Pancreas (tissue), 10 donors: Measurements from ENCODE around the gene BMPR1A. TPM values are rescaled to one million over a fixed set of nuclear protein-coding genes. Genes with fewer than 3 reads are reported as not detected.

Experiments
- ATAC-seq, 4 donors: fragments of 200-7000 bp; cut with Tn5 transposase; one replicate each; pipeline versions ENCODE4 v1.8.0 to v1.9.1; 2020; ENCODE audit warnings: mild to moderate bottlenecking in 4 of 4, moderate library complexity in 4 of 4
- DNase-seq, 6 donors: peaks; one replicate each; pipeline ENCODE4 v3.0.0-alpha.2; 2020
- FAIRE-seq: peaks from 2 replicates; lab custom pipeline; 2012; peaks lifted over from hg19 to GRCh38; lab: Jason Lieb, UNC
- H3K27ac ChIP-seq, 4 donors: fragments of 200-600 bp; sonication (generic); 1 replicate in 3 of 4; 2 replicates in 1 of 4; pipeline versions ENCODE4 v1.5.0 to v1.8.0; 2020
- H3K27me3 ChIP-seq, 4 donors: fragments of 200-600 bp; one replicate each; pipeline ENCODE4 v1.8.0; 2021
- H3K36me3 ChIP-seq, 3 donors: fragments of 200-600 bp; sonication (generic) in 1 of 3; one replicate each; pipeline versions ENCODE4 v1.5.0 to v1.8.0; 2020 to 2021
- H3K4me1 ChIP-seq, 3 donors: fragments of 200-600 bp; one replicate each; pipeline ENCODE4 v1.8.0; 2021
- H3K4me3 ChIP-seq, 4 donors: fragments of 200-600 bp; sonication (generic) in 2 of 4; one replicate each; pipeline versions ENCODE4 v1.5.0 to v1.8.0; 2020 to 2021
- H3K9me3 ChIP-seq, 4 donors: fragments of 200-600 bp; one replicate each; pipeline ENCODE4 v1.8.0; 2021
- WGBS, 2 donors: extraction: QIAGEN DNeasy Blood & Tissue Kit; methylation state at CpG; one replicate each; pipeline ENCODE4 v1.1.7; 2013; 5-methylcytosine and 5-hydroxymethylcytosine counted together
- intact Hi-C, 3 donors: fragments of 100-400 bp; cut with DNase I; formaldehyde crosslinking; loops; one replicate each; pipeline versions ENCODE4 v1.11.1 to v1.14.2; 2022
- polyA plus RNA-seq, 2 donors: library from polyadenylated mRNA; stranded (reverse); fragments of 200-250 nt; gene quantifications; one replicate each; pipeline ENCODE4 v1.2.3, GENCODE V29; 2013
- total RNA-seq, 6 donors: library from RNA; stranded (reverse); fragmentation: NEBNext Ultra II Directional in 4 of 6; extraction: Animal tissue kit (Norgen Biotek cat#: 25700) in 4 of 6; gene quantifications; one replicate each; pipeline versions ENCODE4 v1.2.1 to v1.2.4, GENCODE V29; 2021 to 2023
- TF ChIP-seq, protein P1 (sequence below), 4 donors: fragments of 200-600 bp; sonication (generic) in 3 of 4; IDR thresholded peaks; one replicate each; pipeline versions ENCODE4 v1.5.0 to v1.8.0; 2021; ENCODE audit warnings: antibody characterized with exemption in 4 of 4
- donor health status: healthy with polysubstance abuse.
- donor health status: DM: no; HTN: no; CAD: no; lungs with moderate emphysema.
- donor health status: DM: no; HTN: no; CAD: no.
- donor health status: control.
- donor health status: control.
- donor health status: Bipolar disorder and iron deficiency.
- donor health status: DM: yes; HTN: yes; CAD: no.
- donor health status: DM: no; HTN: no; CAD: no.
- donor health status: DM: no; HTN: no; CAD: no.
- donor health status: DM: yes; HTN: yes; CAD: no.

BMPR1A gene
- total and polyA plus RNA-seq, 8 donors = 3.5 to 22.3 (median 11.1) TPM

DNA sequence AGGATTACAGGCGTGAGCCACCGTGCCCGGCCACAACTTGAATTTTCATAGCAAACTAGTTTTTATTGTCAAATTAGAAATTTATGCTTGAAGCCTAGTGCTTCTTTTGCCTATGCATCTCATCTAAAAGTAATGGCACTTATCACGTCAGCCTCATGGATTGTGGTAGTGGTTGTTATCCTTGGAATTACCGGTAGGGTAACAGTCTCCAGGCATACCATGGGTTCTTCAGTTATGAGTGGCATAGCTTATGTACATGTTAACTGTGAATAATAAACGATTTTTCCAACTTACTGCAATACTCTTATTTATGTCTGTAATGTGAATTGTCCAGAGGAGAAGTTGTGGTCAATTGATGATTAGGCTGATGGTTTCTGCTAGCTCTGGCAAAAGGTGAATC is 63.1 kb downstream of the BMPR1A start:
- FAIRE-seq (no peak), ATAC-seq (no peak), DNase-seq (no peak)
- intact Hi-C loops = no loop called here
- H3K9me3 ChIP-seq = no peaks in the 10 kb centered on the region
- WGBS, 2 donors = 71 to 92% methylated on average over 6 of the region's 6 CpGs
- TF ChIP-seq, protein P1, sequence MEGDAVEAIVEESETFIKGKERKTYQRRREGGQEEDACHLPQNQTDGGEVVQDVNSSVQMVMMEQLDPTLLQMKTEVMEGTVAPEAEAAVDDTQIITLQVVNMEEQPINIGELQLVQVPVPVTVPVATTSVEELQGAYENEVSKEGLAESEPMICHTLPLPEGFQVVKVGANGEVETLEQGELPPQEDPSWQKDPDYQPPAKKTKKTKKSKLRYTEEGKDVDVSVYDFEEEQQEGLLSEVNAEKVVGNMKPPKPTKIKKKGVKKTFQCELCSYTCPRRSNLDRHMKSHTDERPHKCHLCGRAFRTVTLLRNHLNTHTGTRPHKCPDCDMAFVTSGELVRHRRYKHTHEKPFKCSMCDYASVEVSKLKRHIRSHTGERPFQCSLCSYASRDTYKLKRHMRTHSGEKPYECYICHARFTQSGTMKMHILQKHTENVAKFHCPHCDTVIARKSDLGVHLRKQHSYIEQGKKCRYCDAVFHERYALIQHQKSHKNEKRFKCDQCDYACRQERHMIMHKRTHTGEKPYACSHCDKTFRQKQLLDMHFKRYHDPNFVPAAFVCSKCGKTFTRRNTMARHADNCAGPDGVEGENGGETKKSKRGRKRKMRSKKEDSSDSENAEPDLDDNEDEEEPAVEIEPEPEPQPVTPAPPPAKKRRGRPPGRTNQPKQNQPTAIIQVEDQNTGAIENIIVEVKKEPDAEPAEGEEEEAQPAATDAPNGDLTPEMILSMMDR (IDR thresholded peaks at IDR 0.05) = no peak
- no peaks in the 10 kb centered on the region for H3K27me3 ChIP-seq
- no peaks in the 10 kb centered on the region for H3K36me3 ChIP-seq
- no peak overlapping the region for H3K27ac ChIP-seq
- no peaks in the 10 kb centered on the region for H3K4me1 ChIP-seq
- H3K4me3 ChIP-seq = no peak overlapping the region

DNA sequence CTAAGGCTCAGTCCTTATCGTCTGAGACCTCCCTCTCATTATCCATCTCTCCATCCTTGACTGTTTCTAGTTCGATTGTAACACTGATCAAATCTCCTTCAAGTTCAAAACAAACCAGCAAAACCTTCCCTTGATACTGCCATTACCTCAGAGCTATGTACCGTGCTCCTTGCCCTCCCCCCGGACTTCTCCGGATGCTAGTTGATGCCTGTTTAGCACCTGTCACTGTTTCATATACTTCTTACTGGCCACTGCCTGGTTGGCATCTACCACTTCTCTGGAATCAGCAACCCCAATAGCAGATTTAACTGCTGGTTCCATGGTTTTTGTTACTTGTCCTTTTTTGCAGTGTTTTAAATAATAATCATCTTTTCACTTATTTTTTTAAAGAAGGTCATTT is 64.1 kb downstream of the BMPR1A start:
- H3K4me1 ChIP-seq = no peaks in the 10 kb centered on the region
- FAIRE-seq (no peak), DNase-seq (no peak), ATAC-seq (no peak)
- intact Hi-C loops = no loop called here
- no peaks in the 10 kb centered on the region for H3K36me3 ChIP-seq
- H3K27ac ChIP-seq = no peak overlapping the region
- TF ChIP-seq, protein P1 (IDR thresholded peaks at IDR 0.05) = no peak
- H3K27me3 ChIP-seq = no peaks in the 10 kb centered on the region
- no peaks in the 10 kb centered on the region for H3K9me3 ChIP-seq
- H3K4me3 ChIP-seq = no peak overlapping the region
- WGBS, 2 donors = 88 to 95% methylated on average over 5 of the region's 5 CpGs

DNA sequence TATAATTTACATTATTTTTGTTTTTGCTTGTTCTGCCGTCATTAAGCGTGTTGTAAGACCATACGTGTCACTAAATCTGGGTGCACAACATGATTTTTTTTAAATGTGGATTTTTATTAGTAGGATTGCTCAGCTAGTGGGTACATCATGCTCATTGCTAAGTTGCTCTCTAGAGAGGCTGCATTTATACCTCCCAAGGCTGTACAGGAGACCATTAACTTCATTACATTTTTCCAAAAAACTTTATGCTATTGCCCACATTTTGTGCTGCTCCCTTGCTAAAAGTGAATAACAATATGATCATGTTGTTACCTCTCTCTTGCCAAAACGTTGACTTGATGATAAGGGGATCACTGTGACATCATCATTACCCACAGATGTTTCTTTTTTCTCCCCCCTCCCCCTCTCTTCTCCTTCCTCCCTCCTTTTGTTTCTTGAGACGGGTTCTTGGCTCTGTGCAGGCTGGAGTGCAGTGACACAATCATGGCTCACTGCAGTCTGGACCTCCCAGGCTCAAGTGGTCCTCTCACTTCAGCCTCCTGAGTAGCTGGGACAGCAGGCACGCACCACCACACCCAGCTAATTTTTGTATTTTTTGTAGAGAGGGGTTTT is 65.1 kb downstream of the BMPR1A start:
- H3K4me3 ChIP-seq = no peak overlapping the region
- H3K9me3 ChIP-seq = no peaks in the 10 kb centered on the region
- TF ChIP-seq, protein P1 (IDR thresholded peaks at IDR 0.05) = no peak
- no peak for FAIRE-seq
- no peak for DNase-seq
- intact Hi-C loops = no loop called here
- H3K27me3 ChIP-seq = no peaks in the 10 kb centered on the region
- no peak for ATAC-seq
- H3K4me1 ChIP-seq = no peaks in the 10 kb centered on the region
- no peaks in the 10 kb centered on the region for H3K36me3 ChIP-seq
- 72 to 75% methylated on average over 6 of the region's 6 CpGs for WGBS, 2 donors
- no peak overlapping the region for H3K27ac ChIP-seq

DNA sequence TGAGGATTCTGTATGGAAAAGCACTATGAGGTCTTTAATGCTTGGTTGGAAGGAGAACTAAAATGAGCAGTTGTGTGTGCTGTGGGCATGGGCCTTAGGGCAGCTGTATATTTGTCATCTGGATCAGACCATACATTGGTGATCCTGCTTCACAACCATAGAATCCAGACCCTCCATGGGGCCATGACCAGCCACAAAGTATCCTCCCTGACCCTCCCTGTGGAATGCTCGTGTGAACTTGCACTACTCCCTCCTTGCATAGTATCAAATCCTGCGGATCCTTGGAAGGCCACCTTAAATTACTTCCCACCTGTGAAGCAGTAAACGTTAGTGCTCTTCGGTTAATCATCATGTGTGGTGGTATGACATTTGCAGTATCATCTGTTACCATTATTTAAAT is 67.1 kb downstream of the BMPR1A start:
- intact Hi-C loops = no loop called here
- H3K9me3 ChIP-seq = no peaks in the 10 kb centered on the region
- TF ChIP-seq, protein P1 (IDR thresholded peaks at IDR 0.05) = no peak
- H3K36me3 ChIP-seq = no peaks in the 10 kb centered on the region
- no peak overlapping the region for H3K4me3 ChIP-seq
- H3K27me3 ChIP-seq = no peaks in the 10 kb centered on the region
- H3K4me1 ChIP-seq = no peaks in the 10 kb centered on the region
- 74 to 76% methylated on average over 4 of the region's 4 CpGs for WGBS, 2 donors
- DNase-seq (no peak), FAIRE-seq (no peak), ATAC-seq (no peak)
- H3K27ac ChIP-seq = no peak overlapping the region

DNA sequence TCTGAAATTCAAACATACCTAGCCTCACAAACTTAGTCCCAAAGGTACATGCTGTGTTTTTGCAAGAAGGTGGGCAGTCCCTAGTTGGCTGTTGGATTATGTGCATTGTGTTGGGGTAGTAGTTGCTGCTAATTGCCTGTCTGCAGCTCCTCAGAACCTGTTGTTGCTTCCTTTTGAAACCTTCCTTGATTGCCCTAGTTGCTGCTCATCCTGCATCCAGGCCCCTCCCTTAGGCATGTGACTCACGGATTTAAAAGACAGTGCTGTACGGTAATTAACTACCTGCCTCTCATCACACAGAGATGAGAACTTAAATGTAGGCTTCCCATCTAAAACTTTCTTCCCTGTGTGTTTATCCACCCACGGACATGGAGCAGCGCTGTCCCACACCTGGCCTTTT is 67.7 kb downstream of the BMPR1A start:
- DNase-seq (no peak), FAIRE-seq (no peak), ATAC-seq (no peak)
- no peak overlapping the region for H3K27ac ChIP-seq
- TF ChIP-seq, protein P1 (IDR thresholded peaks at IDR 0.05) = no peak
- no peaks in the 10 kb centered on the region for H3K4me1 ChIP-seq
- H3K36me3 ChIP-seq = no peaks in the 10 kb centered on the region
- H3K27me3 ChIP-seq = no peaks in the 10 kb centered on the region
- intact Hi-C loops = no loop called here
- H3K4me3 ChIP-seq = no peak overlapping the region
- WGBS, 2 donors = 81 to 84% methylated on average over 4 of the region's 4 CpGs
- H3K9me3 ChIP-seq = no peaks in the 10 kb centered on the region
